Activated T-helper 1 cell treated with anti-CD3 and anti-CD28 coated beads, Interleukin-12 subunit alpha, Interleukin-12 subunit beta, Interleukin-2, Interleukin-4 antibody, amounts not matched to agents 30 ng/mL and 10 ng/mL and 1 ng/mL, durations not matched to agents 14 hours and 24 hours and 36 hours (primary cell): ENCODE results near the gene MCCD1. TPM values are rescaled to one million over a fixed set of nuclear protein-coding genes. Genes with fewer than 3 reads are reported as not detected.
A peak's percentile ranks its signal among the peaks of the same experiment; 100 is the strongest.

Experiments
- DNase-seq: peaks from one replicate; pipeline ENCODE4 v3.0.0; 2021; ENCODE audit warnings: low spot score
- H3K27ac Mint-ChIP-seq: one replicate; pipeline ENCODE4 v1.8.0; 2021; ENCODE audit warnings: mild to moderate bottlenecking, mixed read lengths
- H3K27me3 Mint-ChIP-seq: one replicate; pipeline ENCODE4 v1.8.0; 2022; ENCODE audit warnings: mild to moderate bottlenecking, moderate library complexity, mixed read lengths; ENCODE audit not compliant: insufficient read depth
- H3K36me3 Mint-ChIP-seq: one replicate; pipeline ENCODE4 v1.8.0; 2021; ENCODE audit warnings: low read depth, mixed read lengths
- H3K4me1 Mint-ChIP-seq: one replicate; pipeline ENCODE4 v1.8.0; 2021; ENCODE audit warnings: low read depth, mixed read lengths
- H3K4me3 Mint-ChIP-seq: one replicate; pipeline ENCODE4 v1.8.0; 2021; ENCODE audit warnings: mild to moderate bottlenecking, moderate library complexity, mixed read lengths
- H3K9me3 Mint-ChIP-seq: one replicate; pipeline ENCODE4 v1.8.0; 2021; ENCODE audit warnings: mixed read lengths
- intact Hi-C: fragments of 100-400 bp; cut with micrococcal nuclease; formaldehyde crosslinking; loops from one replicate; pipeline ENCODE4 v1.15.1; 2024
- total RNA-seq: library from RNA; stranded (reverse); gene quantifications from 2 replicates; pipeline ENCODE4 v1.2.3, GENCODE V29; 2022

MCCD1 gene
- total RNA-seq, 1 donor from 2014 or later, result not detected

- Mint-ChIP-seq H3K27me3 (no peaks in the 10 kb centered on the region), H3K4me3 (no peak overlapping the region), H3K36me3 (peaks cover 31% of the 10 kb centered on the region), H3K4me1 (peaks cover 5% of the 10 kb centered on the region), H3K9me3 (no peaks in the 10 kb centered on the region), H3K27ac (no peak overlapping the region)
- intact Hi-C loops, result no loop called here
- DNase-seq, result no peak
These were observed 420 bp upstream of the MCCD1 start for GRCh38 chr6:31528307-31528777.

DNA sequence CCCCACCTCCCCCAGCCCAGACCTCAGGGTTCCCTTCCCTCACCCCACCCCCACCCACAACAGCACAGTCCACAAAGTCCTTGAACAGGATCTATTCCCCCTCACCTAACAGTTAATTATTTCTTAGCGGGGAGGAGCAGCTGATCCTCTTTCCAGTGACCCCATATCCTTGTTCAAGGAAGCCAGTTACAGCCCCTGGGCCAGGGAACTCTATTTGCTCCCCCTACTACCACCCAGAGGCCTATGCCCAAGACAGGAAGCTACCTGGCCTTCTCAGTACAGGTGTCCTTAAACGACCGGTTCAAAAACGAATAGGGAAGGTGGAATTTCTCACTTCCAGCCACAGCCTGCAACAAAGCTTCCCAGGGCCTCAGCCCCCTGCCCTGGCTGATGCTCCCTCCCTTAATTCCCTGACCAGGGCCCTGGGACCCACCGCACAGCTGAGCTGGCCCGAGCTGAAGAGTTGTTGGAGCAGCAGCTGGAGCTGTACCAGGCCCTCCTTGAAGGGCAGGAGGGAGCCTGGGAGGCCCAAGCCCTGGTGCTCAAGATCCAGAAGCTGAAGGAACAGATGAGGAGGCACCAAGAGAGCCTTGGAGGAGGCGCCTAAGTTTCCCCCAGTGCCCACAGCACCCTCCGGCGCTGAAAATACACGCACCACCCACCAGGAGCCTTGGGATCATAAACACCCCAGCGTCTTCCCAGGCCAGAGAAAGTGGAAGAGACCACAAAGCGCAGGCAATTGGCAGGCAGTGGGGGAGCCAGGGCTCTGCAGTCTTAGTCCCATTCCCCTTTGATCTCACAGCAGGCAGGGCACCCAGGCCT lies 778 bp downstream of the MCCD1 start:
- Mint-ChIP-seq H3K9me3 (no peaks in the 10 kb centered on the region), H3K4me1 (peaks cover 7% of the 10 kb centered on the region), H3K4me3 (no peak overlapping the region), H3K27me3 (no peaks in the 10 kb centered on the region), H3K36me3 (peaks cover 39% of the 10 kb centered on the region), H3K27ac (no peak overlapping the region)
- DNase-seq, result no peak
- intact Hi-C loops, result no loop called here

- peaks cover 50% of the 10 kb centered on the region for H3K36me3 Mint-ChIP-seq
- DNase-seq, result no peak
- H3K27ac Mint-ChIP-seq, result no peak overlapping the region
- H3K4me3 Mint-ChIP-seq, result no peak overlapping the region
- H3K27me3 Mint-ChIP-seq, result no peaks in the 10 kb centered on the region
- intact Hi-C loops, result no loop called here
- peaks cover 11% of the 10 kb centered on the region for H3K4me1 Mint-ChIP-seq
- H3K9me3 Mint-ChIP-seq, result no peaks in the 10 kb centered on the region
These were observed 1.9 kb downstream of the MCCD1 start for GRCh38 chr6:31530659-31531058.

- no peak overlapping the region for H3K4me3 Mint-ChIP-seq
- peaks cover 55% of the 10 kb centered on the region for H3K36me3 Mint-ChIP-seq
- H3K4me1 Mint-ChIP-seq, result peaks cover 16% of the 10 kb centered on the region
- no peaks in the 10 kb centered on the region for H3K9me3 Mint-ChIP-seq
- H3K27me3 Mint-ChIP-seq, result no peaks in the 10 kb centered on the region
- H3K27ac Mint-ChIP-seq, result no peak overlapping the region
- no peak for DNase-seq
- intact Hi-C loops, result no loop called here
These were observed 2.4 kb downstream of the MCCD1 start for GRCh38 chr6:31531162-31531561.

DNA sequence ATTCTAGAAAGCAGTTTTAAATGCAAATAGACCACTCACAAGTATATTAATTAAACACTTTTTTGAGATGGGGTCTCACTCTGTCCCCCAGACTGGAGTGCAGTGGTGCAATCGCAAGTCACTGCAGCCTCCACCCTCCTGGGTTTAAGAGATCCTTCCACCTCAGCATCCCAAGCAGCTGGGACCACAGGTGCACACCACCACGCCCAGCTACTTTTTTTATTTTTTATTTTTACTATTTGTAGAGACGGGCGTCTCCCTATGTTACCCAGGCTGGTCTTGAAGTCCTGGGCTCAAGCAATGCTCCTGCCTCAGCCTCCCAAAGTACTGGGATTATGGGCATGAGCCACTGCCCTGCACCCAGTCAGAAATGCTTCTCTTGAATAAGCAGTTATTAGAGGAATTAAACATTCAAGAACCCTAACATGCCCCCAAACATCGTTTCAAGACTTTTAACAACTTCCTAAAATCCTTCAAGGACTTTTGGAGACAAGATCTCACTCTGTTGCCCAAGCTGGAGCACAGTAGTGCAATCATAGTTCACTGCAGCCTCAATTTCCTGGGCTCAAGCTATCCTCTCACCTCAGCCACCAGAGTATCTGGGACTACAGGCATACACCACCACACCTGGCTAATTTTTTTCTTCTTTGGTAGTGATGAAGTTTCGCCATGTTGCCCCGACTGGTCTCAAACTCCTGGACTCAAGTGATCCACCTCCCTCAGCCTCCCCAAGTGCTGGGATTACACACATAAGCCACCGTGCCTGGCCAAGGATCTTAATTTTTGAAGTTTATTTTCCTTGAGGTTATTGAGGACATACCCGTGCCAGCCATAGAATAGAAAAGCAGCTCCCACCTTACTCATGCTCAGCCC lies 3.2 kb downstream of the MCCD1 start:
- H3K36me3 Mint-ChIP-seq, result peaks cover 62% of the 10 kb centered on the region
- peaks cover 21% of the 10 kb centered on the region for H3K4me1 Mint-ChIP-seq
- intact Hi-C loops, result no loop called here
- no peaks in the 10 kb centered on the region for H3K27me3 Mint-ChIP-seq
- H3K27ac Mint-ChIP-seq, result peak overlapping the region; percentile 0
- H3K9me3 Mint-ChIP-seq, result no peaks in the 10 kb centered on the region
- no peak overlapping the region for H3K4me3 Mint-ChIP-seq
- DNase-seq, result no peak

- no peaks in the 10 kb centered on the region for H3K27me3 Mint-ChIP-seq
- peak overlapping the region; percentile 0 for H3K27ac Mint-ChIP-seq
- no peak for DNase-seq
- H3K4me1 Mint-ChIP-seq, result peaks cover 21% of the 10 kb centered on the region
- H3K4me3 Mint-ChIP-seq, result no peak overlapping the region
- intact Hi-C loops, result no loop called here
- H3K9me3 Mint-ChIP-seq, result no peaks in the 10 kb centered on the region
- H3K36me3 Mint-ChIP-seq, result peaks cover 66% of the 10 kb centered on the region
These were observed 4.1 kb downstream of the MCCD1 start for GRCh38 chr6:31532644-31533454.

DNA sequence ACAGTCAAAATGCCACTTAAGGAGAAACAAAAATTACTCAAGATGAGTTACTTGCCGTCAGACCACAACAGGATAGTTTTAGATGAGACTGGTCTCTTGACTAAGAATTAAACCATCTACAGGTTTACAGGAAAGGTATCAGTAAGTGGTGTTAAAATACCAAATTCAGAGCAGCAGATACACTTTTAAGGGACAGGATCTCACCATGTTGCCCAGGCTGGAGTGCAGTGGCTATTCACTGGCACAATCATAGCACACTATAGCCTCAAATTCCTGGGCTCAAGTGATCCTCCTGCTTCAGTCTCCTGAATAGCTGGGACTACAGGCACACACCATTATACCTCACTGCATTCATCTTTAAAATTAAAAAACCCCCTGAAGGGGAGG lies 4.7 kb downstream of the MCCD1 start:
- no peaks in the 10 kb centered on the region for H3K9me3 Mint-ChIP-seq
- peaks cover 67% of the 10 kb centered on the region for H3K36me3 Mint-ChIP-seq
- H3K27ac Mint-ChIP-seq, result no peak overlapping the region
- no peaks in the 10 kb centered on the region for H3K27me3 Mint-ChIP-seq
- DNase-seq, result no peak
- intact Hi-C loops, result no loop called here
- H3K4me3 Mint-ChIP-seq, result no peak overlapping the region
- H3K4me1 Mint-ChIP-seq, result peaks cover 26% of the 10 kb centered on the region

- Mint-ChIP-seq H3K4me1 (peaks cover 31% of the 10 kb centered on the region), H3K4me3 (no peak overlapping the region), H3K9me3 (no peaks in the 10 kb centered on the region), H3K27ac (no peak overlapping the region), H3K36me3 (peaks cover 71% of the 10 kb centered on the region), H3K27me3 (no peaks in the 10 kb centered on the region)
- intact Hi-C loops, result no loop called here
- no peak for DNase-seq
These were observed 5.2 kb downstream of the MCCD1 start for GRCh38 chr6:31534011-31534410.

DNA sequence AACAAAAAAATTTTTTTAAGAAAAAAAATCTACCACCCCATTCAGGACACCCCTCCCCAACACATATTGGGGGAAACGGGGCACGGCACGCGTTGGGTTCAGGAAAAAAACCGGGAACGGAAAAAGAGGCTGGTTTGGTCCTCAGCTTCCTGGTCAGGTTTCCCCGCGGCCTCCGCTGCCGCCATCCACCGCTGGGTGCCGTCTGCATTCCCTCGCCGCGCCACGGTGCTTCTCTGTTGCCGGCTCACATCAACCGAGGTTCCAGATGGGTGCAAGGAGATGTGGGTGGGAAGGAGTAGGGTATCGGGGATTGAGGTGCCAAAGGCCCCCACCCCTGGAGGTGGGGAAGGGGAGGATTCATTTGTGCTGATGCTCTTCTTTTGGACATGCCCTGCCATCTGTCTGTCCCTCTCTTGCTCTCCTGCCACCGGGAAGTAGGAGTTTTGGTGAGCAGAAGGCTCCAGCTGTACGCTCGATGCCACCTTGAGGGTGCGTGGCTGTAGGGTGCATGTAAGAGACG lies 5.8 kb downstream of the MCCD1 start:
- intact Hi-C loops, result no loop called here
- Mint-ChIP-seq H3K4me3 (no peak overlapping the region), H3K4me1 (peaks cover 37% of the 10 kb centered on the region), H3K27me3 (no peaks in the 10 kb centered on the region), H3K9me3 (no peaks in the 10 kb centered on the region), H3K36me3 (peaks cover 77% of the 10 kb centered on the region), H3K27ac (no peak overlapping the region)
- DNase-seq, result no peak

DNA sequence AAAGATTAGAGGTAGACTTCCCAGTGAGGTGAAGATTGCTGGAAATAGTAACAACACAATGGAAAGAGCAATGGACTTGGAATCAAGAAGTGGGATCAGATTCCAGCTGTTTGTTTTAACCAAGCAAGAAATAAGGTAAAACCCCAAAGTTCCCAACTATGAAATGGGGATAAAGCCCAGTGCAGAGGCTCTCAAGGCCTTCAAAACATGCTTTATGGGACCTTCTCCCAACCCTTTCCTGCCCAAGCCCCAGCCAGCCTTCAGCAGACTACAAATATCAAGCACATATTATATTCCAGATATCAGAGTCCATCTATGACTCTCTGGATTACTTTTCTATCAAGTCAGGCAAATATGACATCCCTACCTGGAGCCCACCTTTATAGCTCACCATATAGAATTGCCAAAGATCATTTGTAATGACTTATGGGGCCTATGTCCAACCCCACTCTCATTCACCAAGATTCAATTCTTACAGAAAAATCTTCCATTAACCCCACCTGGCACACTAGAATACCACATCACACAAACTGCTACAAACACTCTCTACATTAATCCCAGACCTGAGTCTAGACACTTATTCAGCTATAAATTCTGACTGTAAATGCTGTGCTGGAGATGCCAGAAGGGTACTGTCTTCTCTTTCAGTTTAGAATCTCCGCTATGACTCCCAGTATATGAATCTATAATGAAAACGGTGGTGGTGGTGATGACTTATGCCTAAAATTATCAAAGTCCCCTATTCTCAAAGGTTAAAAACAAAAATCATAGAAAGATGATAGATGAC lies 7.0 kb downstream of the MCCD1 start:
- Mint-ChIP-seq H3K27ac (peak overlapping the region; percentile 2), H3K4me3 (no peak overlapping the region)
- intact Hi-C loops, result no loop called here

GRCh38 chr6:31538805-31539400 lies 10.1 kb downstream of the MCCD1 start:
- no peak for DNase-seq
- Mint-ChIP-seq H3K4me1 (peaks cover 41% of the 10 kb centered on the region), H3K4me3 (peak overlapping the region; percentile 100), H3K27ac (peak overlapping the region; percentile 31), H3K36me3 (peaks cover 65% of the 10 kb centered on the region), H3K9me3 (no peaks in the 10 kb centered on the region), H3K27me3 (no peaks in the 10 kb centered on the region)
- intact Hi-C loops, result no loop called here

More for the DNA sequence above, 7.0 kb downstream of the MCCD1 start:
- Mint-ChIP-seq H3K36me3 (peaks cover 80% of the 10 kb centered on the region), H3K27me3 (no peaks in the 10 kb centered on the region), H3K9me3 (no peaks in the 10 kb centered on the region), H3K4me1 (peaks cover 48% of the 10 kb centered on the region)
- DNase-seq, result no peak
